Renal pelvis (tissue), 12 donors: ENCODE data around the gene S100A9. TPM values are rescaled to one million over a fixed set of nuclear protein-coding genes. Genes with fewer than 3 reads are reported as not detected.
"Not testable (repeated sequence)": the region's sequence is repeated elsewhere in the genome, so short reads cannot be mapped to it uniquely, and the experiment has no call there.

Source experiments
- DNase-seq: peaks from one replicate; pipeline ENCODE4 v3.0.0-alpha.2; 2013
- long read RNA-seq, 16 experiments: transcript quantifications; one replicate each; lab custom pipeline, GENCODE V29; 2026
- polyA plus RNA-seq, 3 donors: library from polyadenylated mRNA; unstranded; fragments of 120-200 nt; gene quantifications; one replicate each; pipeline ENCODE4 v1.2.1, GENCODE V29; 2013; ENCODE audit not compliant: insufficient read length in 3 of 3

S100A9 gene
- polyA plus RNA-seq, result 10 to 100 TPM in 2 of 3 donors, 1 to 10 TPM in 1; 9.1 to 27.1 (median 20.4) TPM
- long read RNA-seq, donor 1, transcript S100A9-201 (3 exons, 577 nt), result major isoform, 5 of 19 reads
- long read RNA-seq, donor 1, partial matches to known transcripts, result 14 of 19 reads
- long read RNA-seq, donor 1, other reads (novel, unspliced or antisense), result 0 of 19 reads
- long read RNA-seq, donor 2, transcript S100A9-201 (3 exons, 577 nt), result major isoform, 20 of 26 reads
- long read RNA-seq, donor 2, partial matches to known transcripts, result 6 of 26 reads
- long read RNA-seq, donor 2, other reads (novel, unspliced or antisense), result 0 of 26 reads
- long read RNA-seq, donor 3, transcript S100A9-201 (3 exons, 577 nt), result major isoform, 5 of 5 reads
- long read RNA-seq, donor 3, partial matches to known transcripts, result 0 of 5 reads
- long read RNA-seq, donor 3, other reads (novel, unspliced or antisense), result 0 of 5 reads
- long read RNA-seq, donor 4, transcript S100A9-201 (3 exons, 577 nt), result major isoform, 18 of 31 reads
- long read RNA-seq, donor 4, partial matches to known transcripts, result 13 of 31 reads
- long read RNA-seq, donor 4, other reads (novel, unspliced or antisense), result 0 of 31 reads
- long read RNA-seq, donor 5, partial matches to known transcripts, result 0 of 3 reads
- long read RNA-seq, donor 5, other reads (novel, unspliced or antisense), result 0 of 3 reads
- long read RNA-seq, donor 6, result 0 reads
- long read RNA-seq, donor 7, transcript S100A9-201 (3 exons, 577 nt), result major isoform, 11 of 18 reads
- long read RNA-seq, donor 7, partial matches to known transcripts, result 7 of 18 reads
- long read RNA-seq, donor 7, other reads (novel, unspliced or antisense), result 0 of 18 reads
- long read RNA-seq, donor 8, transcript S100A9-201 (3 exons, 577 nt), result major isoform, 11 of 19 reads
- long read RNA-seq, donor 8, partial matches to known transcripts, result 8 of 19 reads
- long read RNA-seq, donor 8, other reads (novel, unspliced or antisense), result 0 of 19 reads
- long read RNA-seq, donor 9, transcript S100A9-201 (3 exons, 577 nt), result major isoform, 10 of 17 reads
- long read RNA-seq, donor 9, partial matches to known transcripts, result 7 of 17 reads
- long read RNA-seq, donor 9, other reads (novel, unspliced or antisense), result 0 of 17 reads
- long read RNA-seq, donor 10, transcript S100A9-201 (3 exons, 577 nt), result major isoform, 12 of 18 reads
- long read RNA-seq, donor 10, partial matches to known transcripts, result 6 of 18 reads
- long read RNA-seq, donor 10, other reads (novel, unspliced or antisense), result 0 of 18 reads
- long read RNA-seq, donor 11, partial matches to known transcripts, result 0 of 4 reads
- long read RNA-seq, donor 11, other reads (novel, unspliced or antisense), result 0 of 4 reads
- long read RNA-seq, donor 12, transcript S100A9-201 (3 exons, 577 nt), result major isoform, 20 of 43 reads
- long read RNA-seq, donor 12, partial matches to known transcripts, result 23 of 43 reads
- long read RNA-seq, donor 12, other reads (novel, unspliced or antisense), result 0 of 43 reads
- long read RNA-seq, donor 13, partial matches to known transcripts, result 0 of 3 reads
- long read RNA-seq, donor 13, other reads (novel, unspliced or antisense), result 0 of 3 reads
- long read RNA-seq, donor 14, result 0 reads
- long read RNA-seq, donor 15, transcript S100A9-201 (3 exons, 577 nt), result major isoform, 8 of 8 reads
- long read RNA-seq, donor 15, partial matches to known transcripts, result 0 of 8 reads
- long read RNA-seq, donor 15, other reads (novel, unspliced or antisense), result 0 of 8 reads
- long read RNA-seq, donor 16, transcript S100A9-201 (3 exons, 577 nt), result major isoform, 6 of 11 reads
- long read RNA-seq, donor 16, partial matches to known transcripts, result 5 of 11 reads
- long read RNA-seq, donor 16, other reads (novel, unspliced or antisense), result 0 of 11 reads

GRCh38 chr1:153357853-153358690, at the start of gene S100A9:
Gene S100A9, plus strand, starts transcription at chr1:153357854. Its CDS starts 430 bp downstream, at chr1:153358284.
- no peak for DNase-seq

- no peak for DNase-seq
Measured at GRCh38 chr1:153308540-153308939, 49.1 kb upstream of the S100A9 start.

- no peak for DNase-seq
Measured at GRCh38 chr1:153309441-153309840, 48.2 kb upstream of the S100A9 start.

GRCh38 chr1:153310526-153310925, 47.1 kb upstream of the S100A9 start:
- no peak for DNase-seq

GRCh38 chr1:153312570-153313186, 45.0 kb upstream of the S100A9 start, which contains the start of gene PGLYRP3:
Gene PGLYRP3, minus strand, starts transcription at chr1:153312952. Its CDS starts 2,287 bp downstream, at chr1:153310665.
- DNase-seq, result no peak

- DNase-seq, result no peak
Measured at GRCh38 chr1:153313288-153313687, 44.4 kb upstream of the S100A9 start.

- DNase-seq, result not testable (repeated sequence)
Measured at GRCh38 chr1:153314388-153314787, 43.3 kb upstream of the S100A9 start.

- not testable (repeated sequence) for DNase-seq
Measured at GRCh38 chr1:153316013-153316412, 41.6 kb upstream of the S100A9 start.

GRCh38 chr1:153318145-153318544, 39.5 kb upstream of the S100A9 start:
- DNase-seq, result not testable (repeated sequence)

- DNase-seq, result no peak
Measured at GRCh38 chr1:153322568-153322967, 35.1 kb upstream of the S100A9 start.

GRCh38 chr1:153324912-153325311, 32.7 kb upstream of the S100A9 start:
- no peak for DNase-seq

GRCh38 chr1:153333902-153334301, 23.8 kb upstream of the S100A9 start:
- DNase-seq, result no peak

GRCh38 chr1:153336650-153337049, 21.0 kb upstream of the S100A9 start:
- DNase-seq, result no peak

- no peak for DNase-seq
Measured at GRCh38 chr1:153337980-153338853, 19.4 kb upstream of the S100A9 start.

GRCh38 chr1:153339802-153340201, 17.9 kb upstream of the S100A9 start:
- DNase-seq, result no peak

- no peak for DNase-seq
Measured at GRCh38 chr1:153340356-153340755, 17.3 kb upstream of the S100A9 start.

- no peak for DNase-seq
Measured at GRCh38 chr1:153341431-153341934, 16.2 kb upstream of the S100A9 start.

- no peak for DNase-seq
Measured at GRCh38 chr1:153342178-153342577, 15.5 kb upstream of the S100A9 start.
